Gastroesophageal sphincter (tissue), 3 donors: Measurements from ENCODE around the gene SEL1L2.

ENCODE experiments used
- EP300 ChIP-seq: sonication (generic); formaldehyde crosslinking; IDR thresholded peaks from one replicate; pipeline ENCODE4 v1.6.1; 2017; ENCODE audit warnings: antibody characterized with exemption, mild to moderate bottlenecking
- POLR2A ChIP-seq, 2 donors: fragments of 450-650 bp; IDR thresholded peaks; one replicate each; pipeline ENCODE4 v1.6.1; 2017; ENCODE audit warnings: antibody characterized with exemption in 2 of 2, mild to moderate bottlenecking in 2 of 2, moderate library complexity in 1 of 2
- POLR2AphosphoS5 ChIP-seq: sonication (generic); formaldehyde crosslinking; IDR thresholded peaks from one replicate; pipeline ENCODE4 v1.6.1; 2017; ENCODE audit warnings: antibody characterized with exemption
- TF ChIP-seq, protein P1 (sequence below), 4 experiments: fragments of 200-600 bp in 2 of 4; fragments of 450-650 bp in 2 of 4; sonication (generic) in 1 of 4; IDR thresholded peaks; one replicate each; pipeline ENCODE4 v1.5.1; 2017 to 2019; ENCODE audit warnings: antibody characterized with exemption in 4 of 4, mild to moderate bottlenecking in 2 of 4, moderate library complexity in 2 of 4

DNA sequence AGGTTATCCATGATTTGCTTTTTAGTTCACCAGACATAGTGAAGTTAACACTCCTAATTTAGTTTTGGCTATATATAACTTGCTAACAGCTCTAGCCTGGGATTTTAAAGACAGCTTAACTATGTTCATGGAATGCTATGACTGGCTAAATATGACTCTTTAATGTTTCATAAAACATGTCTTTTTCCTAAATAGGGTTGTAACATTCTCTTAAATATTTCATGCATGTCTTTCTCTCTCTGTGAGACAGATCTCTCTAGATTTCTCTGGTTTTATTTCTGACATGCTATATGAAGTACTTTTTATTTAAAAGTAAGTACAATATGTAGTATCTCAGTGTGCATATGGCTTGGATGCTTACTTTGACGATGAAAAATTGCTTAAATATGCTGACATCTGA lies 40.6 kb upstream of the SEL1L2 start:
- TF ChIP-seq, protein P1, sequence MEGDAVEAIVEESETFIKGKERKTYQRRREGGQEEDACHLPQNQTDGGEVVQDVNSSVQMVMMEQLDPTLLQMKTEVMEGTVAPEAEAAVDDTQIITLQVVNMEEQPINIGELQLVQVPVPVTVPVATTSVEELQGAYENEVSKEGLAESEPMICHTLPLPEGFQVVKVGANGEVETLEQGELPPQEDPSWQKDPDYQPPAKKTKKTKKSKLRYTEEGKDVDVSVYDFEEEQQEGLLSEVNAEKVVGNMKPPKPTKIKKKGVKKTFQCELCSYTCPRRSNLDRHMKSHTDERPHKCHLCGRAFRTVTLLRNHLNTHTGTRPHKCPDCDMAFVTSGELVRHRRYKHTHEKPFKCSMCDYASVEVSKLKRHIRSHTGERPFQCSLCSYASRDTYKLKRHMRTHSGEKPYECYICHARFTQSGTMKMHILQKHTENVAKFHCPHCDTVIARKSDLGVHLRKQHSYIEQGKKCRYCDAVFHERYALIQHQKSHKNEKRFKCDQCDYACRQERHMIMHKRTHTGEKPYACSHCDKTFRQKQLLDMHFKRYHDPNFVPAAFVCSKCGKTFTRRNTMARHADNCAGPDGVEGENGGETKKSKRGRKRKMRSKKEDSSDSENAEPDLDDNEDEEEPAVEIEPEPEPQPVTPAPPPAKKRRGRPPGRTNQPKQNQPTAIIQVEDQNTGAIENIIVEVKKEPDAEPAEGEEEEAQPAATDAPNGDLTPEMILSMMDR (IDR thresholded peaks at IDR 0.05), result no peak
- TF ChIP-seq EP300, result no peak
- no peak for TF ChIP-seq POLR2A (IDR thresholded peaks at IDR 0.05)
- TF ChIP-seq POLR2AphosphoS5, result no peak
